ENCODE data around the gene MYL1. TPM values are rescaled to one million over a fixed set of nuclear protein-coding genes. Genes with fewer than 3 reads are reported as not detected.

The MYL1 gene
- total RNA-seq, 1 experiment from 2014 or later, result not detected

DNA sequence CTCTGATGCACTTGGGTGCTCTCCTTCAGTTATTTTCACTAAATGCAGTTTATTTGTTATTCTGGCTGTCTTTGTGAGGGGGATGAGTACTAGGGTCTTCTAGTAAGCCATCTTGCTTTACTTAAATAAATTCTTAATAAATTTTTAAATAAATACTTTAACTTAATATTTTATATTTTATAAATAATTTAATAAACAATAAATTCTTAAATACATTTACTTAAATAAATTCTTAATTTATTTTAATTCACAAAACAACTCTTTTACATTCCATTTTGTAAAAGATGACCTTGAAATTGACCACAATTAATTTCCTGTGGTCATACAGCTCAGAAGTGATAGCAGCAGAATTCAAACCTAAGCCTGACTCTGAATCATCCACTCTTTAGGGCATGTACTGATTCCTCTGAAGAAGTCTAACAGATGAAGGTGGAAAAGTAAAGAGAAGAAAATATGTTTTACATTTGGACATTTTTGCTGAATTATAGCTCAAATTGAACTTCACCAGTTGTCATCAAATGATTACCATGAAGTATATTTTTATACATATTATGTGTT, 28.8 kb downstream of the MYL1 start:
- in situ Hi-C loops (cut with HindIII; ENCODE audit: low pct_unique_long_range_greater_than_20kb, low sequenced_read_pairs), result no loop called here
- no peak for DNase-seq (ENCODE audit: low read depth, low spot score)

DNA sequence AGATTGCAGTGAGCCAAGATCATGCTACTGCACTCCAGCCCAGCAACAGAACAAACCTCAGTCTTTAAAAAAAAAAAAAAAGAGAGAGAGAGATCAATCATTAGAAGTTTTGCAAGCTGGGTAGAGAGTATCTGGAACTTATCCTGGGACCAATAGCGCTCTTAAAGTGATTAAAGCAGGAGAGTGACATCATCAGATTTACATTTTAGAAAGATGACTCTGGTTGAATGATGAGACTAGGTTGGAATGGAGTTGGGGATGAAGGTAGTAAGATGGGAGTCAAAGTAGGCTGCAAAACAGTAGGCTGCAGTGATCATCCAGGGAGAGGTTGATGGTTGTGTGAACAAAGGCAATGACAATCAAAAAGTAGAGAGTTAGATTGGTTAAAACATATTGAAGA, 37.8 kb downstream of the MYL1 start:
- in situ Hi-C loops (cut with HindIII; ENCODE audit: low pct_unique_long_range_greater_than_20kb, low sequenced_read_pairs), result no loop called here
- DNase-seq (ENCODE audit: low read depth, low spot score), result no peak

DNA sequence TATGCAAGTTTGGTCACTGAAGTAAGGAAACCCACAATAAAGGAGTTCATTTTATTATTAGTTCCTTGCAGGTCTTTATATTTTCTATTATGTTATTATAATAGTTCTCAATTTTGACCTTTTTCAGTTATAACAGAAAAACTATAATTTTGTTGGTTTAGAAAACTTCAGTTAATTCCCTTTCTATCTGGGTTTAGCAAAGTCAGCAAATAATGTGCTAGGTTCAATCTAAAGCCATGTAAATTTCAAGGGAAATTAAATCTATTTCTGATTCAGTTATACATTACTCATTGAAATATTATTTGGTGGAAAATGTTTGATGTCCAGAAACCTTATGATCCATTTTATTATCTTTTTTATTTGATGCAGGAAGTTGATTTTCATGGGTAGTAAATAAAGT, 43.7 kb downstream of the MYL1 start:
- in situ Hi-C loops (cut with HindIII; ENCODE audit: low pct_unique_long_range_greater_than_20kb, low sequenced_read_pairs), result no loop called here
- DNase-seq (ENCODE audit: low read depth, low spot score), result no peak

DNA sequence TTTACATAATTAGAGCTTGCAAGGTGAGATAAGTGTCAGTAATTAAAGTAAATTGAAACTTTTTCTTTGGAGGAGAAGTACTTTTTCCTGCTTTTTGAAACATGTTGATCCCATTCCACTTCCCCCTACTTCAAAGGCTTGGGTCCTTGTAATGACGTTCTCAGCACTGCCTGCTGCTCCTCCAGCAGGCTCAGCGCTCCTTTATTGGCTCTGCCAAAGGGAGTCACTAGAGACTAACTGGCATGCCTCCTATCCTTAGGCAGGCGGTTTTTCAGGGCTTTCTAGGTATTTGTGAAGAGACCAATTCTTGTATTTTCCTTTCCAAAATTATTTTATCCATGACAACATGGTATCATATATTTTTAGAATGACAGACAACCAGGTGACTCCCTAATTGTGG, 45.8 kb downstream of the MYL1 start:
- in situ Hi-C loops (cut with HindIII; ENCODE audit: low pct_unique_long_range_greater_than_20kb, low sequenced_read_pairs), result no loop called here
- peak; percentile 3 for DNase-seq (ENCODE audit: low read depth, low spot score)

DNA sequence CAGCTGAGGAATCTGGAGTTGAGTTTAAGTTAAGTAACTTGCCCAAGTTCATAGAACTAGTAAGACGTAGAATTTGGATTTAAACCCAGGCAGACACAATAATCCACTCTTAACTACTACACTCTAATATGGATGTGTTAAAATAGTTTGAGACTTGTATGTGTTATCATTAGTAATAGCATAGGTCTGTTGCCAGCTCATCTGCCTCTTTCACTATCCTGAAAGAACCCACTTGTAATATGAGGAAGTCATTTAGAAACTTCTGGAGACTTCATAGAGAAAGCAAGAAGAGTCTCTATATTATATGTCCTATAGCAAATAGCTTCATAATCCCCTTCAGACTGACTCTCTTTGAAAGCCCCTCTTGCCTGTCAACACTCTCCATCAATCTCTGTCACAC, 46.7 kb downstream of the MYL1 start:
- in situ Hi-C loops (cut with HindIII; ENCODE audit: low pct_unique_long_range_greater_than_20kb, low sequenced_read_pairs), result no loop called here
- no peak for DNase-seq (ENCODE audit: low read depth, low spot score)

DNA sequence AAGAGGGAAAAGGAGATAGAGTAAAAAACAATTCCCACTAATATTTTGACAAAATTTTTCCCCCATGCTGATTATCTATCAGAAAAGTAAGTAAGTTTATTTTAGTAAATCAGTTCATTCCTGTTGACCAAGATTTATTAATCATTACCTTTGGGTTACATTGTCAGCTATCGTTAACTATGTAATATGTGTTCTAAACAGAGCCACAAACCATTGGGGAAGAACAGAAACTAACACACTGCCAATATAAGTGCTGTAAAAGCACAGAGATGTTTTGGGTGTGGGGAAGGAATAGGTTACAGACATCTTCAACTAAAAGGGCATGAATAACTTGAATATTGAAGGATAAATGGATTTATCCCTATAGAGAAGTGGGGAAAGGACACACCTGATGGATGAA, 47.3 kb downstream of the MYL1 start:
- DNase-seq (ENCODE audit: low read depth, low spot score), result no peak
- in situ Hi-C loops (cut with HindIII; ENCODE audit: low pct_unique_long_range_greater_than_20kb, low sequenced_read_pairs), result no loop called here

DNA sequence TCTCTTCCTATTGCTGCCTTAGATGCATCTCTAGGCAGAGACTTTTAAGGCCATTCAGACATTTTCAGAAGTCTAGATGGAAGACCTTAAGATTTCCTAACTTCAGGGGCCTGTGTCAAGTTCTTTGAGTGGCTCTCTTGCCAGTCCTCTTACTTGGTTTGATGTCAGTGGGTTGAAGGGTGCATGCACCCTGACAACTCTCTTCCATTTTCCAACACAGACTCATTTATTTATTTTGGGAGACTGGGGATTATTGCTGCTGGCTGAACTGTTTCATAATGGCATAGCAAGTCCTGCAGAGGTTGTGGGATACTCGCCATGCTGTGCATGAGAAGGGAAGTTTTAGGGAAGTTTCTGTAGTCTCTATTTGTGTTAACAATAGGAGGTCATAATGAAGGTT, 50.7 kb downstream of the MYL1 start:
- no peak for DNase-seq (ENCODE audit: low read depth, low spot score)
- in situ Hi-C loops (cut with HindIII; ENCODE audit: low pct_unique_long_range_greater_than_20kb, low sequenced_read_pairs), result no loop called here

DNA sequence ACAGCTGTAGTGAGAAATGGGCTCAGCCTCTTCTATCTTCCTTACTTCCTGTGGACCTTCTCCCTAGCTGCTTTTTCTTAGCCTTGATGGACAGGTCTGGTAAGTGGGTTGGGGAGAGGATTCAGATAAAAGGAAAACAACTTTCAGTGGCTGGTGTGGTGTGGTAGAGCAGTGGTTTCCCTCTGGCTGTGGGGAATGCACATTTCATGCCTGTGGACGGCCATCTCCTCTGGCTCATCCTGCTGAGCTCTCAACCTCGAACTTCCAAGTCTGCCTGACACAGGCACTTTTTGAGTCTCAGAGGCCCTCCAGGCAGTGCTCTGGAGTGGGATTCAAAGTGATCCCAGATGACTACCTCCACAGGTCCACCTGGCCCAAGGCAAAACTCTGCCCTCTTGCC, 51.1 kb downstream of the MYL1 start:
- in situ Hi-C loops (cut with HindIII; ENCODE audit: low pct_unique_long_range_greater_than_20kb, low sequenced_read_pairs), result no loop called here

DNA sequence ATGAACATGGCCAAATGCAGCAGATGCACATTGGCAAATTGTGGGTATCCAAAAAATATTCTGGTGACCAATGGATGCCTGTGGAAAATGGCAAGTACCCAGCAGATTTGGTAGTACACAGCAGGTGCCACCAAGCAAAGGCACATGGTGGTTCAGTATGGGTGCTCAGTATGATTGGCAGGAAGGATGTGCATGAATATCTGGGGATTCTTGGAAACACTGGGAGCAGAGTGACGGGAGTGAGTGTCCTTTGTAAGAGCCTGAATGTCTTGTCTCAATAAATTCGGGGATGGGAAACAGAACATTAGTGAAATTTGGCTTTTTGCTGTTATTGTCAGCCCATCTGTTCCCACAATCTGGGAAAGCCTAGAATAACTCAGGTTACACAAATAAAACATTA, 52.9 kb downstream of the MYL1 start:
- in situ Hi-C loops (cut with HindIII; ENCODE audit: low pct_unique_long_range_greater_than_20kb, low sequenced_read_pairs), result no loop called here
- no peak for DNase-seq (ENCODE audit: low read depth, low spot score)

More for the DNA sequence above, 51.1 kb downstream of the MYL1 start:
- no peak for DNase-seq (ENCODE audit: low read depth, low spot score)

DNA sequence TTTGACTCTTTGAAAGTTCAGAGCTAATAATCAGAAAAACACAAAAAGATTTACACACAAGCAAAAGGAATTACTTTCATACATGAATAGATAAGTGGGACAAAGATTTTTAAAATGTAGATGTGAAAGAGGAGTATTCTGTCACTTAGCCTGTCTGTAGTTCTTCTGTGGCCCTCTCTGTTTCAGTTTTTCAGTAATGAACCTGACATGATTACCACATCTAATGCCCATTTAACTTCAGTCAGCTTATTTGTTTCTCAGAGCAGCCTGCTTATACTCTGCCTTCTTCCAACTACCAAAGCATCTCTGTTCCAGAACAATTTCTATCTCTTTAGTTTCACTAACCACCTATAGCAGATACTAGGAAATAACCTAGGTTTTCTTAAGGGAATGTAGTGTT, 55.3 kb downstream of the MYL1 start:
- no peak for DNase-seq (ENCODE audit: low read depth, low spot score)
- in situ Hi-C loops (cut with HindIII; ENCODE audit: low pct_unique_long_range_greater_than_20kb, low sequenced_read_pairs), result no loop called here

DNA sequence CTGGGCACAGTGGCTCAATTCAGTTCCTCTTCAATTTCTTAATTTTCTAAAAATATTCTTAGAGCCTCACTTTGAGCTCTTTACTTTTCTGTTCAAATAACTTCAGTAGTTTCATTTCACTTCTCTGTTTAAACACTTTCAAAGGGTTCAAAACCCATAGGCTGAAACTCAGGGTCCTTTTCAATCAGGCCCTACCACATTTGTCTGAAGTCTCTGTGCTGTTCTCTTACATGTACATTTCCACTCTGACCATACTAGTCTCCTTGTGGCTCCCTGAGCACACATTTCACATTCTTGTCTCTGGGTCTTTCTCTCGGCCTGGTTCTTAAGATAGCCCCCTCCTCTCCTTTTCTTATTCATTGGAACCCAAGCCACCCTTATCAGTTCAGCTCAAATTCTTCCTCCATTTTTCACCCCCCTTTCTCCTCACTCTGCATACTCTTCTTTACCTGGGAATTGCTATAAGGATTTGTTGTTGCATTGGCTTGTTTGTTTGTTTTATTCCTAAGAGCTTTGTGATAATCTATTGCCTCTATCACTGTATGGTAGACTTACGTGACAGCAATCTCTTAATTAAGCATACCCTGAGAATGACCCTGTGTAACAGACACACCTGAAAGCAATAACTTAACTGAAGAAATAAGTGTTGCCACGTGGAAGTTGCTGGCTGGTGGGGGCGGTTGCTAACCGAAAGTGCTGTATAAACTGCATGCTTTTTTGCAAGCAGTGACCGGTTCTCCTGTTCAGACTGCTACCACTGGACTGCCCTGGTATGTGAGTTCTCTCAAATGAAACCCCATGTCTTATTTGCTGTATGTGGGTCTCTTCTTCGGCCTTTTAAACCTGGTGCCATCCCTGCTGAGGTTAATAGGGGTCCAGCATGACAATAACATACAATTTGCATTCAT, 62.0 kb downstream of the MYL1 start:
- no peak for DNase-seq (ENCODE audit: low read depth, low spot score)
- in situ Hi-C loops (cut with HindIII; ENCODE audit: low pct_unique_long_range_greater_than_20kb, low sequenced_read_pairs), result no loop called here

DNA sequence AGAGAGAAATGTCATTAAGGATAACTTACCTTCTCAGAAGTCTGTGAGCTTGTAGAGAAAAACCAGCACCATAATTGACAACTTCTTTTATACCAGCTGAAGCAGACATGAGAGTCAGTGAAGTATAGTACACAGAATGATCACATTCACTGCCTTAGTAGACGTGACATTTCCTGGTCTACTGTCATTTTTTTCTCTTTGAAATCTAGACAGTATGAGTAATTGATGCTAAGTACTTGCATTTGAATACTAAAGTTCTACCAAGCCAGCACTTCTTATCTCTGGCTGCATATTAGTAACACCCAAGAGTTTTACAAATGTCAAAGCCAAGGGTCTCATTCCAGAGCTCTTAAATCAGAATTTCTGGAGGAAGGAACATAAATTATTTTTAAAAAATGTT, 64.4 kb downstream of the MYL1 start:
- DNase-seq (ENCODE audit: low read depth, low spot score), result no peak
- in situ Hi-C loops (cut with HindIII; ENCODE audit: low pct_unique_long_range_greater_than_20kb, low sequenced_read_pairs), result no loop called here

Small RNAs within 50 kb of the gene (small RNA-seq; reads per million reads assigned to genes)
- gene RF00019, result 0 reads per million in 2 experiments

Other genes starting within 250 kb of the MYL1 start
- 22.8 and 27.1 TPM in 2 replicates for gene KANSL1L, start 143.8 kb downstream of the MYL1 start, total RNA-seq (2014; rRNA removed; shearing (Covaris generic))
- gene ACADL, start 89.7 kb downstream of the MYL1 start, total RNA-seq (2014; rRNA removed; shearing (Covaris generic)), result not detected in 2 replicates
- gene LANCL1, start 161.6 kb upstream of the MYL1 start, total RNA-seq (2014; rRNA removed; shearing (Covaris generic)), result 32.7 and 35.2 TPM in 2 replicates
- 15.6 and 18.5 TPM in 2 replicates for gene CPS1, start 241.4 kb upstream of the MYL1 start, total RNA-seq (2014; rRNA removed; shearing (Covaris generic))